Astrocyte (in vitro differentiated cells and primary cell): ENCODE data around the gene PKNOX2. TPM values are rescaled to one million over a fixed set of nuclear protein-coding genes. Genes with fewer than 3 reads are reported as not detected.

Source experiments
- DNase-seq: peaks from one replicate; pipeline ENCODE4 v3.0.0-alpha.2; 2010; ENCODE audit warnings: low read depth
- FAIRE-seq: peaks from 2 replicates; lab custom pipeline; 2011; peaks lifted over from hg19 to GRCh38; lab: Jason Lieb, UNC
- H2AFZ ChIP-seq: 2 replicates; pipeline ENCODE4 v1.6.0; 2012; ENCODE audit warnings: low read depth, low read length, inconsistent platforms
- H3K27ac ChIP-seq: 2 replicates; pipeline ENCODE4 v1.5.1; 2011; ENCODE audit warnings: low read depth, low read length, inconsistent platforms
- H3K27me3 ChIP-seq: 2 replicates; pipeline ENCODE4 v1.6.0; 2011; ENCODE audit warnings: low read length, inconsistent platforms; ENCODE audit not compliant: insufficient read depth
- H3K36me3 ChIP-seq: 2 replicates; pipeline ENCODE4 v1.5.1; 2011; ENCODE audit warnings: low read length, inconsistent platforms; ENCODE audit not compliant: insufficient read depth
- H3K4me1 ChIP-seq: 2 replicates; pipeline ENCODE4 v1.5.1; 2011; ENCODE audit warnings: low read length, inconsistent platforms; ENCODE audit not compliant: insufficient read depth
- H3K4me2 ChIP-seq: 2 replicates; pipeline ENCODE4 v1.6.0; 2012; ENCODE audit warnings: low read length, inconsistent platforms
- H3K4me3 ChIP-seq: 2 replicates; pipeline ENCODE4 v1.5.1; 2011; ENCODE audit warnings: low read depth, mild to moderate bottlenecking, low read length, inconsistent platforms; ENCODE audit not compliant: insufficient read depth
- H3K79me2 ChIP-seq: 2 replicates; pipeline ENCODE4 v1.6.0; 2012; ENCODE audit warnings: mild to moderate bottlenecking, low read length, inconsistent platforms; ENCODE audit not compliant: insufficient read depth
- H3K9ac ChIP-seq: 2 replicates; pipeline ENCODE4 v1.6.0; 2012; ENCODE audit warnings: mild to moderate bottlenecking, low read length, inconsistent platforms
- H3K9me3 ChIP-seq: 2 replicates; pipeline ENCODE4 v1.5.1; 2012; ENCODE audit warnings: low read depth, mild to moderate bottlenecking, low read length, inconsistent platforms; ENCODE audit not compliant: insufficient read depth
- H4K20me1 ChIP-seq: 2 replicates; pipeline ENCODE4 v1.6.0; 2012; ENCODE audit warnings: low read length, inconsistent platforms; ENCODE audit not compliant: insufficient read depth
- H3K27ac Mint-ChIP-seq: one replicate; pipeline ENCODE4 v1.8.0; 2021; ENCODE audit warnings: mild to moderate bottlenecking, mixed read lengths; ENCODE audit not compliant: unreplicated experiment
- H3K27me3 Mint-ChIP-seq: one replicate; pipeline ENCODE4 v1.8.0; 2021; ENCODE audit warnings: low read depth, mixed read lengths; ENCODE audit not compliant: unreplicated experiment
- H3K36me3 Mint-ChIP-seq: one replicate; pipeline ENCODE4 v1.8.0; 2021; ENCODE audit warnings: low read depth, mixed read lengths; ENCODE audit not compliant: unreplicated experiment
- H3K4me1 Mint-ChIP-seq: one replicate; pipeline ENCODE4 v1.8.0; 2021; ENCODE audit warnings: low read depth, mixed read lengths; ENCODE audit not compliant: unreplicated experiment
- H3K4me3 Mint-ChIP-seq: one replicate; pipeline ENCODE4 v1.8.0; 2021; ENCODE audit warnings: mild to moderate bottlenecking, moderate library complexity, mixed read lengths; ENCODE audit not compliant: unreplicated experiment
- H3K9me3 Mint-ChIP-seq: one replicate; pipeline ENCODE4 v1.8.0; 2021; ENCODE audit warnings: mild to moderate bottlenecking, mixed read lengths; ENCODE audit not compliant: unreplicated experiment
- EZH2 ChIP-seq: IDR thresholded peaks from 2 replicates; pipeline ENCODE4 v1.6.1; 2012; ENCODE audit warnings: mild to moderate bottlenecking, low read length, inconsistent platforms; ENCODE audit not compliant: insufficient read depth
- total RNA-seq: library from RNA; stranded (reverse); gene quantifications from 2 replicates; pipeline ENCODE4 v1.2.1, GENCODE V29; 2021
- TF ChIP-seq, protein P1 (sequence below): IDR thresholded peaks from 2 replicates; pipeline ENCODE4 v1.5.1; 2011; ENCODE audit warnings: low read depth, mild to moderate bottlenecking, inconsistent platforms, low read length, moderate library complexity; ENCODE audit not compliant: insufficient read depth

PKNOX2 gene
- total RNA-seq, 1 donor from 2014 or later, result 53.4 TPM

DNA sequence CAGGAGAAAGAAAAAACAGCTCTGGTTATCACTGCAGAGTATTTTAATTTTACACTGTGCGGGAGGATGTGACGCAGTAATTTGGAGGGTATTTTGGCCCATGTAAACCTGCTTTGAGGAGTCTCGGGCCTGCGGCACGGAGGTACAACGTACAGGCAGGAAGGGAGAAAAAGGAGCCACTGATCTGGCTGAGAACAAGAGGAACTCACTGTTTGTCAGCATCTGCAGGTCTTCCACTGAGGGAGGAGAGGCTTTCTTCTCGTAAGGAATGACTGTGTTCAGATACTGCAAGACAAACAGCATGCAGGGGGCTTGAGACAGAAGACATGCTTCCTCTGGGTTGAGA lies 287.5 kb downstream of the PKNOX2 start:
- H3K27me3 ChIP-seq, result no peaks in the 10 kb centered on the region
- DNase-seq (no peak), FAIRE-seq (no peak)
- H2AFZ ChIP-seq, result peak overlapping the region; percentile 21
- Mint-ChIP-seq H3K4me3 (peak overlapping the region; percentile 27), H3K4me1 (peaks cover 27% of the 10 kb centered on the region), H3K27ac (no peak overlapping the region), H3K36me3 (no peaks in the 10 kb centered on the region), H3K27me3 (no peaks in the 10 kb centered on the region), H3K9me3 (no peaks in the 10 kb centered on the region)
- H3K79me2 ChIP-seq, result no peaks in the 10 kb centered on the region
- no peak overlapping the region for H3K4me3 ChIP-seq
- H3K4me1 ChIP-seq, result peaks cover 15% of the 10 kb centered on the region
- no peaks in the 10 kb centered on the region for H3K9me3 ChIP-seq
- TF ChIP-seq, protein P1, sequence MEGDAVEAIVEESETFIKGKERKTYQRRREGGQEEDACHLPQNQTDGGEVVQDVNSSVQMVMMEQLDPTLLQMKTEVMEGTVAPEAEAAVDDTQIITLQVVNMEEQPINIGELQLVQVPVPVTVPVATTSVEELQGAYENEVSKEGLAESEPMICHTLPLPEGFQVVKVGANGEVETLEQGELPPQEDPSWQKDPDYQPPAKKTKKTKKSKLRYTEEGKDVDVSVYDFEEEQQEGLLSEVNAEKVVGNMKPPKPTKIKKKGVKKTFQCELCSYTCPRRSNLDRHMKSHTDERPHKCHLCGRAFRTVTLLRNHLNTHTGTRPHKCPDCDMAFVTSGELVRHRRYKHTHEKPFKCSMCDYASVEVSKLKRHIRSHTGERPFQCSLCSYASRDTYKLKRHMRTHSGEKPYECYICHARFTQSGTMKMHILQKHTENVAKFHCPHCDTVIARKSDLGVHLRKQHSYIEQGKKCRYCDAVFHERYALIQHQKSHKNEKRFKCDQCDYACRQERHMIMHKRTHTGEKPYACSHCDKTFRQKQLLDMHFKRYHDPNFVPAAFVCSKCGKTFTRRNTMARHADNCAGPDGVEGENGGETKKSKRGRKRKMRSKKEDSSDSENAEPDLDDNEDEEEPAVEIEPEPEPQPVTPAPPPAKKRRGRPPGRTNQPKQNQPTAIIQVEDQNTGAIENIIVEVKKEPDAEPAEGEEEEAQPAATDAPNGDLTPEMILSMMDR, result no peak
- TF ChIP-seq EZH2, result no peak
- H3K36me3 ChIP-seq, result no peaks in the 10 kb centered on the region
- H4K20me1 ChIP-seq, result no peaks in the 10 kb centered on the region
- H3K27ac ChIP-seq, result no peak overlapping the region
- no peak overlapping the region for H3K9ac ChIP-seq
- H3K4me2 ChIP-seq, result no peak overlapping the region

DNA sequence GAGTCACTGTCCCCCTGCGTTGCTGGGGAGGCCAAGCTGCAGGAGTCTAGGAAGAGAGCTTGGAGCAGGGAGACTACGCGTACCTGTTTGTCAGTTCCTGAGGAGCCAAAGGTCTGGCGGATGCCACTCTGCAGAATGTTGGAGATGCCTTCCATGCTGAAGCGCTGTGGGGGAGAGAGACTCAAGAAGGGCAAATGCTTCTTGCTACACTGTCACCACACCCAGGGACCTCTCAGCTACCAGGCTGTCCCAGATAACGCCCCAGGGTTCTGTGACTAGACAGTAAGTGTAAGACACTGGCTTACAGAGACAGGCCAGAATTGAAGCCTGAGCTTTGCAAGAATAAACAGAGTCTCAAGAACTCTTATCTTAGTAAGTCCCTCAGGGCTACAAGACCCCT lies 289.5 kb downstream of the PKNOX2 start:
- no peak overlapping the region for H3K27ac ChIP-seq
- H3K4me1 Mint-ChIP-seq, result peaks cover 24% of the 10 kb centered on the region
- H3K27me3 ChIP-seq, result no peaks in the 10 kb centered on the region
- H3K4me3 ChIP-seq, result no peak overlapping the region
- H3K27me3 Mint-ChIP-seq, result no peaks in the 10 kb centered on the region
- no peaks in the 10 kb centered on the region for H4K20me1 ChIP-seq
- DNase-seq, result no peak
- H3K4me2 ChIP-seq, result no peak overlapping the region
- H3K9me3 Mint-ChIP-seq, result no peaks in the 10 kb centered on the region
- no peaks in the 10 kb centered on the region for H3K9me3 ChIP-seq
- H3K79me2 ChIP-seq, result no peaks in the 10 kb centered on the region
- no peak for TF ChIP-seq EZH2
- TF ChIP-seq, protein P1, result no peak
- H3K9ac ChIP-seq, result no peak overlapping the region
- no peaks in the 10 kb centered on the region for H3K36me3 ChIP-seq
- no peak overlapping the region for H3K27ac Mint-ChIP-seq
- no peak for FAIRE-seq
- H3K4me3 Mint-ChIP-seq, result no peak overlapping the region
- no peaks in the 10 kb centered on the region for H3K36me3 Mint-ChIP-seq
- no peak overlapping the region for H2AFZ ChIP-seq
- H3K4me1 ChIP-seq, result peaks cover 14% of the 10 kb centered on the region

DNA sequence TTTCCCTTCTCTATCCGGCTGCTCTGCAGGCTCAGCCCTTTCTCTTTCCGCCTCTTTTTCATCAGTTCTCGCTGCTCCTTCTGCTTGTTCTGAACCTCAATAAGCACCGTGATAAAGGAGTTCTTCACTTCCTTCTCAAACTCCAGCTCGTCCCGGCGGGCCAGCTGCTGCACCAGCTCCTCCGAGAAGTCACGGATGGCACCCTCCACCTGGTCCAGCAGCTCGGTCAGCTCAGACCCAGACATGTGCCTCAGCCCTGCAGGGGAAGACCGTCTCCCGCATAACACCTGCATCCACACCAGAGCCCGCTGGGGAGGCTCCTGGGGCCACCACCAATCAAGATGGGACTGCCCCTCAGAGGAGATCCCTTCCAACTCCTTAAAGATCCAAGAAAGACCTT lies 291.3 kb downstream of the PKNOX2 start:
- TF ChIP-seq EZH2, result no peak
- TF ChIP-seq, protein P1, result no peak
- Histone ChIP-seq H3K27ac (no peak overlapping the region), H4K20me1 (no peaks in the 10 kb centered on the region), H3K27me3 (no peaks in the 10 kb centered on the region), H3K9me3 (no peaks in the 10 kb centered on the region), H3K4me1 (peaks cover 14% of the 10 kb centered on the region), H3K36me3 (no peaks in the 10 kb centered on the region), H3K79me2 (no peaks in the 10 kb centered on the region), H3K4me2 (no peak overlapping the region), H3K9ac (no peak overlapping the region), H2AFZ (no peak overlapping the region), H3K4me3 (no peak overlapping the region)
- Mint-ChIP-seq H3K36me3 (no peaks in the 10 kb centered on the region), H3K4me1 (peaks cover 24% of the 10 kb centered on the region), H3K4me3 (no peak overlapping the region), H3K27ac (no peak overlapping the region), H3K27me3 (no peaks in the 10 kb centered on the region), H3K9me3 (peaks cover 1% of the 10 kb centered on the region)
- DNase-seq, result no peak
- FAIRE-seq, result no peak
